ENCODE measurements around the gene CHD5. TPM values are rescaled to one million over a fixed set of nuclear protein-coding genes. Genes with fewer than 3 reads are reported as not detected.
A peak's percentile ranks its signal among the peaks of the same experiment; 100 is the strongest.

CHD5 gene
- total and polyA plus RNA-seq, 2 of the 13 experiments (the other 11 are each of a cell fraction or from before 2014, with no cell fraction given), result 0.02 to 0.21 TPM

DNA sequence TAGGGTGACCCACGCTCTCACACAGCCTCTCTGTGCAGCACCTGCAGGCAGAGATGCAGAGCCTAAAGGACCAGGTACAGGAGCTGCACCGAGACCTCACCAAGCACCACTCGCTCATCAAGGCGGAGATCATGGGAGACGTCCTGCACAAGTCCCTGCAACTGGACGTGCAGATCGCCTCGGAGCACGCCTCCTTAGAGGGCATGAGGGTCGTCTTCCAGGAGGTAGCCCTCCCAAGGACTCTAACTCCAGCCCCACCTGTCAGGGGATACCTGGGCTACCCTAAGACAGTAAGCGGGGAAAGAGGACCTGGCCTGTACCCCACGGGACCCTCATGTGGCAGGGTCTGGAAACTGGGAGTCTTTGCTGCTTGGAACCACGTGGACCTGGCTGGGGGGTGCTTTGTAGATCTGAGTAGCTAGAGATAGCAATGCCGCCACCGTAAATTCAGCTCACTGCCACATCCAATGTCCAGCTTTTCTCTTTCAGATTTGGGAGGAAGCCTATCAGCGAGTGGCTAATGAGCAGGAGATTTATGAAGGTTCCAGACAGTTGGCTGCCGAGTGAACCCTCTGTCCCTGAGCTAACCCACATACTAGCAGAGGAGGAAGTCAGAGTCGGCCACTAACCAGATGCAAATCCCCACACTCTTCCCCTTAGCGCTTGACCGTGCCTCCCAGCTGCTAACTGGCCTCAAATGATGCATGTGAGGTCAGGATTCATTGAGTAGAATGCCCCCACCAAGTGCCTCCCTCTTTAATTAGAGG is 32.3 kb upstream of the CHD5 start:
- no TSS peak for BruUV-seq (replicated peaks)
- DNase-seq (ENCODE audit: low spot score) (no peak), ATAC-seq (no peak), FAIRE-seq (no peak)
- CTCF ChIA-PET (ENCODE audit: low intra/inter-chr PET ratio, low total read pairs), result no interaction called here
- Histone ChIP-seq H2AFZ (ENCODE audit: low read length) (no peak overlapping the region), H3K9me3 (ENCODE audit: low read length) (no peaks in the 10 kb centered on the region), H3K27ac (ENCODE audit: extremely low read length, insufficient read depth, low read length) (no peak overlapping the region), H4K20me1 (ENCODE audit: insufficient read depth, low read length) (no peaks in the 10 kb centered on the region), H3K9ac (ENCODE audit: insufficient read depth, low read depth, low read length) (no peak overlapping the region), H3K4me3 (replicated peaks in 1 of 3; ENCODE audit: insufficient read depth in 1 of 3, low read depth in 2 of 3, low read length in 3 of 3) (no peak overlapping the region), H3K79me2 (ENCODE audit: insufficient read depth, low read length) (no peaks in the 10 kb centered on the region), H3K4me1 (ENCODE audit: insufficient read depth, low read length) (peaks cover under 1% of the 10 kb centered on the region; the same call in 1 of the 2 replicates), H3K4me2 (ENCODE audit: low read depth, low read length) (no peak overlapping the region), H3K36me3 (replicated peaks in 1 of 2; ENCODE audit: control insufficient read depth in 1 of 2, insufficient read depth in 2 of 2, low read length in 2 of 2) (peaks cover 7 to 21% of the 10 kb centered on the region in 2 experiments; a peak in 4 of 5 replicates), H3K27me3 (ENCODE audit: control insufficient read depth in 1 of 2, insufficient read depth in 2 of 2, low read length in 2 of 2) (no peaks in the 10 kb centered on the region)
- POLR2A ChIA-PET, result interaction anchor here (1.2 kb wide), 1 partner anchor 12 kb away, joined by 3 read pairs; no protein-coding TSS in a partner anchor
- 97% methylated on average over 16 of the region's 20 CpGs for WGBS (ENCODE audit: low lambda C conversion rate)
- TF ChIP-seq, protein P1, sequence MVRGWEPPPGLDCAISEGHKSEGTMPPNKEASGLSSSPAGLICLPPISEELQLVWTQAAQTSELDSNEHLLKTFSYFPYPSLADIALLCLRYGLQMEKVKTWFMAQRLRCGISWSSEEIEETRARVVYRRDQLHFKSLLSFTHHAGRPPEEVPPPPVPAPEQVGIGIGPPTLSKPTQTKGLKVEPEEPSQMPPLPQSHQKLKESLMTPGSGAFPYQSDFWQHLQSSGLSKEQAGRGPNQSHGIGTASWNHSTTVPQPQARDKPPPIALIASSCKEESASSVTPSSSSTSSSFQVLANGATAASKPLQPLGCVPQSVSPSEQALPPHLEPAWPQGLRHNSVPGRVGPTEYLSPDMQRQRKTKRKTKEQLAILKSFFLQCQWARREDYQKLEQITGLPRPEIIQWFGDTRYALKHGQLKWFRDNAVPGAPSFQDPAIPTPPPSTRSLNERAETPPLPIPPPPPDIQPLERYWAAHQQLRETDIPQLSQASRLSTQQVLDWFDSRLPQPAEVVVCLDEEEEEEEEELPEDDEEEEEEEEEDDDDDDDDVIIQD (CRISPR knock-in tag; IDR thresholded peaks at IDR 0.05; ENCODE audit: low read depth), result no peak
- no peak for TF ChIP-seq AGO2 (optimal IDR thresholded peaks at IDR 0.05; ENCODE audit: low read depth, low read length)
- intact Hi-C loops (cut with micrococcal nuclease; ENCODE audit: unreplicated experiment), result no loop called here
- in situ Hi-C loops (cut with HindIII; ENCODE audit: extremely low pct_ligation_motif_present, low pct_unique_long_range_greater_than_20kb), result no loop called here

GRCh38 chr1:6211731-6212130 is 31.6 kb upstream of the CHD5 start:
- DNase-seq (ENCODE audit: low spot score) (no peak), ATAC-seq (no peak), FAIRE-seq (no peak)
- H3K4me1 ChIP-seq (ENCODE audit: insufficient read depth, low read length), result peaks cover 7% of the 10 kb centered on the region
- no peak overlapping the region for H3K4me3 ChIP-seq (replicated peaks in 1 of 3; ENCODE audit: insufficient read depth in 1 of 3, low read depth in 2 of 3, low read length in 3 of 3)
- intact Hi-C loops (cut with micrococcal nuclease; ENCODE audit: unreplicated experiment) (no loop called here), in situ Hi-C loops (cut with HindIII; ENCODE audit: extremely low pct_ligation_motif_present, low pct_unique_long_range_greater_than_20kb) (no loop called here)
- no peaks in the 10 kb centered on the region for H3K27me3 ChIP-seq (ENCODE audit: control insufficient read depth in 1 of 2, insufficient read depth in 2 of 2, low read length in 2 of 2)
- H3K4me2 ChIP-seq (ENCODE audit: low read depth, low read length), result no peak overlapping the region
- no peaks in the 10 kb centered on the region for H3K79me2 ChIP-seq (ENCODE audit: insufficient read depth, low read length)
- no peak overlapping the region for H3K9ac ChIP-seq (ENCODE audit: insufficient read depth, low read depth, low read length)
- no peaks in the 10 kb centered on the region for H4K20me1 ChIP-seq (ENCODE audit: insufficient read depth, low read length)
- ChIA-PET CTCF (ENCODE audit: low intra/inter-chr PET ratio, low total read pairs) (no interaction called here), POLR2A (no interaction called here)
- 96% methylated on average over 12 of the region's 16 CpGs for WGBS (ENCODE audit: low lambda C conversion rate)
- no peak for TF ChIP-seq HMGXB4 (CRISPR knock-in tag; IDR thresholded peaks at IDR 0.05; ENCODE audit: borderline replicate concordance in 1 of 2, low read depth in 1 of 2)
- TF ChIP-seq RBFOX2 (IDR thresholded peaks at IDR 0.05; ENCODE audit: low read depth, low read length), result 0 out of 2 replicates have a peak, but pooled peaks have one; percentile 24
- H3K27ac ChIP-seq (ENCODE audit: extremely low read length, insufficient read depth, low read length), result no peak overlapping the region
- no TSS peak for BruUV-seq (replicated peaks)
- H3K36me3 ChIP-seq (replicated peaks in 1 of 2; ENCODE audit: control insufficient read depth in 1 of 2, insufficient read depth in 2 of 2, low read length in 2 of 2), result peaks cover 7 to 21% of the 10 kb centered on the region in 2 experiments; a peak in 4 of 5 replicates
- H2AFZ ChIP-seq (ENCODE audit: low read length), result no peak overlapping the region
- no peaks in the 10 kb centered on the region for H3K9me3 ChIP-seq (ENCODE audit: low read length)

Data from HepG2 (cell line).